ENCODE measurements around the gene DPY19L3.
A peak's percentile ranks its signal among the peaks of the same experiment; 100 is the strongest.

DPY19L3 gene

GRCh38 chr19:32397671-32398101 lies 7.9 kb upstream of the DPY19L3 start:
- Histone ChIP-seq H3K36me3 (ENCODE audit: insufficient read depth, low read length) (peaks cover 12% of the 10 kb centered on the region; the same call in 1 of the 2 replicates), H3K9ac (ENCODE audit: low read depth, low read length) (no peak overlapping the region), H3K4me3 (ENCODE audit: low read length) (no peak overlapping the region), H3K9me3 (ENCODE audit: insufficient read depth, low read depth, low read length) (no peaks in the 10 kb centered on the region), H3K27ac (ENCODE audit: low read depth, low read length) (no peak overlapping the region), H3K4me1 (ENCODE audit: insufficient read depth, low read length) (no peaks in the 10 kb centered on the region), H3K27me3 (ENCODE audit: insufficient read depth, low read length) (no peaks in the 10 kb centered on the region)
- 90% methylated on average over 5 of the region's 5 CpGs for WGBS

GRCh38 chr19:32401992-32402391 lies 3.6 kb upstream of the DPY19L3 start:
- no peak overlapping the region for H3K27ac ChIP-seq (ENCODE audit: low read depth, low read length)
- no peaks in the 10 kb centered on the region for H3K27me3 ChIP-seq (ENCODE audit: insufficient read depth, low read length)
- H3K36me3 ChIP-seq (ENCODE audit: insufficient read depth, low read length) = 0 out of 2 replicates have a peak, but pooled peaks cover 7% of the 10 kb centered on the region
- no peak overlapping the region for H3K4me3 ChIP-seq (ENCODE audit: low read length)
- WGBS = 96% methylated on average over 1 of the region's 1 CpG
- H3K4me1 ChIP-seq (ENCODE audit: insufficient read depth, low read length) = peaks cover 22% of the 10 kb centered on the region
- H3K9ac ChIP-seq (ENCODE audit: low read depth, low read length) = no peak overlapping the region
- no peaks in the 10 kb centered on the region for H3K9me3 ChIP-seq (ENCODE audit: insufficient read depth, low read depth, low read length)

- WGBS = 87% methylated on average over 4 of the region's 5 CpGs
- Histone ChIP-seq H3K9ac (ENCODE audit: low read depth, low read length) (peak overlapping the region; percentile 99; the same call in 1 of the 2 replicates), H3K4me1 (ENCODE audit: insufficient read depth, low read length) (peaks cover 22% of the 10 kb centered on the region)
Measured at GRCh38 chr19:32403291-32403995, 2.1 kb upstream of the DPY19L3 start.

GRCh38 chr19:32404213-32404932 lies 1.2 kb upstream of the DPY19L3 start:
- no peaks in the 10 kb centered on the region for H3K27me3 ChIP-seq (ENCODE audit: insufficient read depth, low read length)
- peaks cover 22% of the 10 kb centered on the region for H3K4me1 ChIP-seq (ENCODE audit: insufficient read depth, low read length)
- WGBS = 38% methylated on average over 20 of the region's 20 CpGs
- peak overlapping the region; percentile 97 for H3K27ac ChIP-seq (ENCODE audit: low read depth, low read length)
- peak overlapping the region; percentile 99 for H3K9ac ChIP-seq (ENCODE audit: low read depth, low read length)
- peaks cover 21% of the 10 kb centered on the region for H3K36me3 ChIP-seq (ENCODE audit: insufficient read depth, low read length)
- no peaks in the 10 kb centered on the region for H3K9me3 ChIP-seq (ENCODE audit: insufficient read depth, low read depth, low read length)
- peak overlapping the region; percentile 99 for H3K4me3 ChIP-seq (ENCODE audit: low read length)

More at GRCh38 chr19:32403291-32403995, 2.1 kb upstream of the DPY19L3 start:
- no peaks in the 10 kb centered on the region for H3K9me3 ChIP-seq (ENCODE audit: insufficient read depth, low read depth, low read length)
- H3K4me3 ChIP-seq (ENCODE audit: low read length) = peak overlapping the region; percentile 99
- no peaks in the 10 kb centered on the region for H3K27me3 ChIP-seq (ENCODE audit: insufficient read depth, low read length)
- H3K27ac ChIP-seq (ENCODE audit: low read depth, low read length) = no peak overlapping the region
- peaks cover 12% of the 10 kb centered on the region for H3K36me3 ChIP-seq (ENCODE audit: insufficient read depth, low read length)

GRCh38 chr19:32404933-32405430 lies 588 bp upstream of the DPY19L3 start:
- H3K9me3 ChIP-seq (ENCODE audit: insufficient read depth, low read depth, low read length) = no peaks in the 10 kb centered on the region
- peaks cover 27% of the 10 kb centered on the region for H3K36me3 ChIP-seq (ENCODE audit: insufficient read depth, low read length)
- peak overlapping the region; percentile 99 for H3K9ac ChIP-seq (ENCODE audit: low read depth, low read length)
- H3K4me1 ChIP-seq (ENCODE audit: insufficient read depth, low read length) = peaks cover 22% of the 10 kb centered on the region
- under 1% methylated on average over 36 of the region's 36 CpGs for WGBS
- peak overlapping the region; percentile 99 for H3K4me3 ChIP-seq (ENCODE audit: low read length)
- peak overlapping the region; percentile 97 for H3K27ac ChIP-seq (ENCODE audit: low read depth, low read length)
- H3K27me3 ChIP-seq (ENCODE audit: insufficient read depth, low read length) = no peaks in the 10 kb centered on the region

- H3K4me1 ChIP-seq (ENCODE audit: insufficient read depth, low read length) = peaks cover 22% of the 10 kb centered on the region
- peak overlapping the region; percentile 97; the same call in 1 of the 2 replicates for H3K27ac ChIP-seq (ENCODE audit: low read depth, low read length)
- H3K9ac ChIP-seq (ENCODE audit: low read depth, low read length) = peak overlapping the region; percentile 99
- peak overlapping the region; percentile 99 for H3K4me3 ChIP-seq (ENCODE audit: low read length)
- H3K27me3 ChIP-seq (ENCODE audit: insufficient read depth, low read length) = no peaks in the 10 kb centered on the region
- peaks cover 41% of the 10 kb centered on the region for H3K36me3 ChIP-seq (ENCODE audit: insufficient read depth, low read length)
- H3K9me3 ChIP-seq (ENCODE audit: insufficient read depth, low read depth, low read length) = no peaks in the 10 kb centered on the region
- 5% methylated on average over 33 of the region's 33 CpGs for WGBS
Measured at GRCh38 chr19:32406161-32407003, 812 bp downstream of the DPY19L3 start.

- 92% methylated on average over 17 of the region's 19 CpGs for WGBS
Measured at GRCh38 chr19:32407004-32407992, 1.7 kb downstream of the DPY19L3 start.

GRCh38 chr19:32415246-32415645 lies 9.7 kb downstream of the DPY19L3 start:
- 94% methylated on average over 5 of the region's 5 CpGs for WGBS
- Histone ChIP-seq H3K4me3 (ENCODE audit: low read length) (no peak overlapping the region), H3K27me3 (ENCODE audit: insufficient read depth, low read length) (no peaks in the 10 kb centered on the region), H3K9ac (ENCODE audit: low read depth, low read length) (no peak overlapping the region), H3K9me3 (ENCODE audit: insufficient read depth, low read depth, low read length) (no peaks in the 10 kb centered on the region), H3K27ac (ENCODE audit: low read depth, low read length) (no peak overlapping the region), H3K4me1 (ENCODE audit: insufficient read depth, low read length) (no peaks in the 10 kb centered on the region), H3K36me3 (ENCODE audit: insufficient read depth, low read length) (peaks cover 83% of the 10 kb centered on the region)

More at GRCh38 chr19:32407004-32407992, 1.7 kb downstream of the DPY19L3 start:
- Histone ChIP-seq H3K27me3 (ENCODE audit: insufficient read depth, low read length) (no peaks in the 10 kb centered on the region), H3K27ac (ENCODE audit: low read depth, low read length) (no peak overlapping the region), H3K9ac (ENCODE audit: low read depth, low read length) (peak overlapping the region; percentile 99; the same call in 1 of the 2 replicates), H3K4me1 (ENCODE audit: insufficient read depth, low read length) (peaks cover 22% of the 10 kb centered on the region), H3K36me3 (ENCODE audit: insufficient read depth, low read length) (peaks cover 49% of the 10 kb centered on the region), H3K9me3 (ENCODE audit: insufficient read depth, low read depth, low read length) (no peaks in the 10 kb centered on the region), H3K4me3 (ENCODE audit: low read length) (peak overlapping the region; percentile 99)

GRCh38 chr19:32415669-32416068 lies 10.1 kb downstream of the DPY19L3 start:
- H3K36me3 ChIP-seq (ENCODE audit: insufficient read depth, low read length) = peaks cover 81% of the 10 kb centered on the region
- WGBS = 97% methylated on average over 4 of the region's 5 CpGs
- no peaks in the 10 kb centered on the region for H3K27me3 ChIP-seq (ENCODE audit: insufficient read depth, low read length)
- no peak overlapping the region for H3K9ac ChIP-seq (ENCODE audit: low read depth, low read length)
- H3K27ac ChIP-seq (ENCODE audit: low read depth, low read length) = no peak overlapping the region
- no peaks in the 10 kb centered on the region for H3K9me3 ChIP-seq (ENCODE audit: insufficient read depth, low read depth, low read length)
- H3K4me1 ChIP-seq (ENCODE audit: insufficient read depth, low read length) = no peaks in the 10 kb centered on the region
- no peak overlapping the region for H3K4me3 ChIP-seq (ENCODE audit: low read length)

Measured in HUES64 (cell line).